ENCODE data around the gene MBNL1.

DNA sequence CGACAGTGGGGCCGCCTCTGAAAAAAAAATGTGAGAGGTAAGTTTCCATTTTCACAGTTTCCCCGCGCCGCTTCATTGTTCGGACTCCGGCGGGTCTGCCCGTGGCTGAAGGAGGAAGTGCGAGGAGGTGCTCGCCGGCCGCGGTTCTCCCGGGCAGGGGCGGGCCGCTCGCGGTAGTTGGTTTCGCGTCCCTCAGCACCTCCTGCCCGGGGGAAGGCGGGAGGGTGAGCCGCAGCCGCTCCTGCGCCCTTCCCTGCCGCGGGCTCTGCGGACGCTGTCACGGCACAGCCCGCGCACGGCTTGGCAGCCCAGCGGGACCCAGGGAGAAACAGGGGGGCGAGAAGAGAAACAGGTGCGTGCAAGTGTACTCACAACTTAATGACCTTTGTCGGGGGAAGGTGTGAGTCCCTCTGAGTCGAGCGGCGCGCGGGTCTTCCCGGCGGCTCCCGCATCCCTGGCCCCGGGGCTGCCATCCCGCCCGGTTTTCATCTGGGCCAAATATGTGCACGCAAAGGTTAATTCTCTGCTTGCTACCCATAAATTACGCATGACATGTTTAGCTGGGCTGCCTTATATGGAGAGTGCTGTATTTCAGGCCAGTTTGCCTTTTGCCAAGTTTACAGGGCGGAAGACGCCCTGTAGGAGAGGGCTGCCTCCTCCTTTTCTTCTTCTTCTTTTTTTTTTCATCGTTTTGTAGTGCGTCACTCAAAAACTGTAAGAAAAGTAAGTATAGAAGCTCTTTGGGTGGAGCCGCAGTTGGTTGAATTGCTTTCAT is 514 bp downstream of the MBNL1 start:
- TF ChIP-seq, protein P1, sequence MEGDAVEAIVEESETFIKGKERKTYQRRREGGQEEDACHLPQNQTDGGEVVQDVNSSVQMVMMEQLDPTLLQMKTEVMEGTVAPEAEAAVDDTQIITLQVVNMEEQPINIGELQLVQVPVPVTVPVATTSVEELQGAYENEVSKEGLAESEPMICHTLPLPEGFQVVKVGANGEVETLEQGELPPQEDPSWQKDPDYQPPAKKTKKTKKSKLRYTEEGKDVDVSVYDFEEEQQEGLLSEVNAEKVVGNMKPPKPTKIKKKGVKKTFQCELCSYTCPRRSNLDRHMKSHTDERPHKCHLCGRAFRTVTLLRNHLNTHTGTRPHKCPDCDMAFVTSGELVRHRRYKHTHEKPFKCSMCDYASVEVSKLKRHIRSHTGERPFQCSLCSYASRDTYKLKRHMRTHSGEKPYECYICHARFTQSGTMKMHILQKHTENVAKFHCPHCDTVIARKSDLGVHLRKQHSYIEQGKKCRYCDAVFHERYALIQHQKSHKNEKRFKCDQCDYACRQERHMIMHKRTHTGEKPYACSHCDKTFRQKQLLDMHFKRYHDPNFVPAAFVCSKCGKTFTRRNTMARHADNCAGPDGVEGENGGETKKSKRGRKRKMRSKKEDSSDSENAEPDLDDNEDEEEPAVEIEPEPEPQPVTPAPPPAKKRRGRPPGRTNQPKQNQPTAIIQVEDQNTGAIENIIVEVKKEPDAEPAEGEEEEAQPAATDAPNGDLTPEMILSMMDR (IDR thresholded peaks at IDR 0.05) = peak in 1 of 4 donors; percentile 7
- TF ChIP-seq POLR2A (IDR thresholded peaks at IDR 0.05) = peak; percentile 25
